ENCODE measurements around the gene TFF2. TPM values are rescaled to one million over a fixed set of nuclear protein-coding genes. Genes with fewer than 3 reads are reported as not detected.

TFF2 gene
- polyA plus RNA-seq, 1 donor (not counting 4 experiments of a cell fraction or from before 2014, with no cell fraction given), result not detected

DNA sequence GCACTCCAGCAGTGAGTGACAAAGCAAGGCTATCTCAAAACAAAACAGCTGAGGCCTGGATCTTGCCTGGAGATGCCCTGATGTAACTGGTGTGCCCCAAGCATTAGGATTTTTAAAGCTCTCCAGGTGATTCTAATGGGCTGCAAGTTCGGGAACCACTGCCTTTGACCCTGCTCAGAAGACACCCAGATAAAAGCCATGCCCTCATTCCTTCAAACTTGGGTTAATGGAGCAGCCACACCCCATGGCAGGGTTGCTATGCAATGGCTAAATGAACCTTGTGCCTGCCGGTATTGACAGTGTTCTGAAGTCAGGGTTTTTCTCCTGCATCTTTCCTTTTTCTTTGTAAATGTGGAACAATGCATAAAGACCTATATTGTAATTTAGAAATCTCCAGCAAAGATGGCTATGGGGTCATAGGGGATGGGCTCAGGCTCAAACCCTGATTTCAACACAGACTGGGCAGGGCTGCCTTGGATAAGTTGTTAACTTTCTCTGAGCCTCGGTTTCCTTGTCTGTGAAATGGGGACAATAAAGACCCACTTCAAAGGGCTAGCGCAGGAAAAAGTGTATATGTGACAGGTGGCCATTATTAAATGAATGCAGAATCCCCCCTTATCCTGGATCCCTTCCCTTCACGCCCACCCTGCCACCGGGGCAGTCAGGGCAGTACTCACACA, 36.0 kb downstream of the TFF2 start:
- dilution Hi-C loops (cut with MboI; ENCODE audit: extremely low pct_ligation_motif_present, low sequenced_read_pairs), result no loop called here
- no peaks in the 10 kb centered on the region for H3K9me1 ChIP-seq (ENCODE audit: control insufficient read depth, extremely low read depth, insufficient read depth, low read length)
- no peak overlapping the region for H3K4me2 ChIP-seq (ENCODE audit: control insufficient read depth, extremely low read depth, insufficient read depth, low read depth, low read length)
- H3K4me1 ChIP-seq (ENCODE audit: control insufficient read depth, extremely low read depth, insufficient read depth, low read length), result peaks cover 2% of the 10 kb centered on the region
- H3K36me3 ChIP-seq (ENCODE audit: control insufficient read depth in 2 of 2, extremely low read depth in 1 of 2, insufficient read depth in 2 of 2, low read length in 2 of 2), result no peaks in the 10 kb centered on the region
- peaks cover 18% of the 10 kb centered on the region for H3K27me3 ChIP-seq (ENCODE audit: control insufficient read depth, extremely low read depth, insufficient read depth, low read length)
- no peak overlapping the region for H3K4me3 ChIP-seq (ENCODE audit: control insufficient read depth in 2 of 3, extremely low read depth in 1 of 3, insufficient read depth in 2 of 3, low read depth in 1 of 3, low read length in 3 of 3)
- no peaks in the 10 kb centered on the region for H3K79me2 ChIP-seq (ENCODE audit: control insufficient read depth, insufficient read depth, low read length)
- TF ChIP-seq CTCF (optimal IDR thresholded peaks at IDR 0.05 in 1 of 3, IDR thresholded peaks at IDR 0.05 in 1 of 3, conservative IDR thresholded peaks at IDR 0.05 in 1 of 3; ENCODE audit: extremely low read depth in 1 of 3, insufficient read depth in 2 of 3, low read length in 3 of 3) (no peak), EZH2 (IDR thresholded peaks at IDR 0.05; ENCODE audit: low read length) (no peak)
- no peak overlapping the region for H3K9ac ChIP-seq (ENCODE audit: control insufficient read depth, extremely low read depth, insufficient read depth, low read length)
- H4K20me1 ChIP-seq (ENCODE audit: control insufficient read depth, extremely low read depth, insufficient read depth, low read length), result no peaks in the 10 kb centered on the region
- H2AFZ ChIP-seq (ENCODE audit: control insufficient read depth, low read length), result no peak overlapping the region
- FAIRE-seq, result no peak
- H3K27ac ChIP-seq (ENCODE audit: control insufficient read depth, insufficient read depth, low read length), result no peak overlapping the region
- no peaks in the 10 kb centered on the region for H3K9me3 ChIP-seq (ENCODE audit: control insufficient read depth, low read depth, low read length)
- no peak for DNase-seq (ENCODE audit: low read depth, low spot score)

- Histone ChIP-seq H3K79me2 (ENCODE audit: control insufficient read depth, insufficient read depth, low read length) (no peaks in the 10 kb centered on the region), H3K9me3 (ENCODE audit: control insufficient read depth, low read depth, low read length) (no peaks in the 10 kb centered on the region), H3K27me3 (ENCODE audit: control insufficient read depth, extremely low read depth, insufficient read depth, low read length) (peaks cover 18% of the 10 kb centered on the region), H3K36me3 (ENCODE audit: control insufficient read depth in 2 of 2, extremely low read depth in 1 of 2, insufficient read depth in 2 of 2, low read length in 2 of 2) (no peaks in the 10 kb centered on the region), H3K4me2 (ENCODE audit: control insufficient read depth, extremely low read depth, insufficient read depth, low read depth, low read length) (no peak overlapping the region), H3K9ac (ENCODE audit: control insufficient read depth, extremely low read depth, insufficient read depth, low read length) (no peak overlapping the region), H2AFZ (ENCODE audit: control insufficient read depth, low read length) (no peak overlapping the region), H3K27ac (ENCODE audit: control insufficient read depth, insufficient read depth, low read length) (no peak overlapping the region), H3K4me3 (ENCODE audit: control insufficient read depth in 2 of 3, extremely low read depth in 1 of 3, insufficient read depth in 2 of 3, low read depth in 1 of 3, low read length in 3 of 3) (no peak overlapping the region), H4K20me1 (ENCODE audit: control insufficient read depth, extremely low read depth, insufficient read depth, low read length) (no peaks in the 10 kb centered on the region), H3K4me1 (ENCODE audit: control insufficient read depth, extremely low read depth, insufficient read depth, low read length) (peaks cover 2% of the 10 kb centered on the region), H3K9me1 (ENCODE audit: control insufficient read depth, extremely low read depth, insufficient read depth, low read length) (no peaks in the 10 kb centered on the region)
- DNase-seq (ENCODE audit: low read depth, low spot score), result no peak
- no peak for TF ChIP-seq EZH2 (IDR thresholded peaks at IDR 0.05; ENCODE audit: low read length)
- TF ChIP-seq CTCF (optimal IDR thresholded peaks at IDR 0.05 in 1 of 3, IDR thresholded peaks at IDR 0.05 in 1 of 3, conservative IDR thresholded peaks at IDR 0.05 in 1 of 3; ENCODE audit: extremely low read depth in 1 of 3, insufficient read depth in 2 of 3, low read length in 3 of 3), result no peak
- dilution Hi-C loops (cut with MboI; ENCODE audit: extremely low pct_ligation_motif_present, low sequenced_read_pairs), result no loop called here
- FAIRE-seq, result no peak
Measured at GRCh38 chr21:42313501-42313969, 37.3 kb downstream of the TFF2 start.

Data from keratinocyte (primary cell).